ENCODE measurements around the gene PPP1R3A.

PPP1R3A gene

GRCh38 chr7:113831556-113831955, 87.3 kb downstream of the PPP1R3A start:
- Mint-ChIP-seq H3K27me3 (no peaks in the 10 kb centered on the region), H3K9me3 (peaks cover 3% of the 10 kb centered on the region), H3K4me1 (no peaks in the 10 kb centered on the region), H3K36me3 (no peaks in the 10 kb centered on the region), H3K27ac (no peak overlapping the region), H3K4me3 (no peak overlapping the region)
- ATAC-seq: no peak

- Mint-ChIP-seq H3K27ac (no peak overlapping the region), H3K4me3 (no peak overlapping the region), H3K36me3 (no peaks in the 10 kb centered on the region), H3K27me3 (no peaks in the 10 kb centered on the region), H3K4me1 (no peaks in the 10 kb centered on the region), H3K9me3 (peaks cover 3% of the 10 kb centered on the region)
- no peak for ATAC-seq
These were observed 90.2 kb downstream of the PPP1R3A start for GRCh38 chr7:113828581-113828980.
